ENCODE measurements around the gene RAPGEF5.

GRCh38 chr7:22375359-22376048 lies 18.6 kb upstream of the RAPGEF5 start:
- no peak for TF ChIP-seq POLR2AphosphoS5 (IDR thresholded peaks at IDR 0.05; ENCODE audit: borderline replicate concordance, low read depth, low read length)
- TF ChIP-seq EZH2 (IDR thresholded peaks at IDR 0.05): no peak
- no peak for TF ChIP-seq FOXP2 (optimal IDR thresholded peaks at IDR 0.05; ENCODE audit: control extremely low read depth, extremely low read length, insufficient read depth)
